ENCODE measurements around the gene NWD2. TPM values are rescaled to one million over a fixed set of nuclear protein-coding genes. Genes with fewer than 3 reads are reported as not detected.

Gene NWD2
- total and polyA plus RNA-seq, 9 donors, result under 0.01 to 0.29 (median 0.03) TPM; not detected in 2

DNA sequence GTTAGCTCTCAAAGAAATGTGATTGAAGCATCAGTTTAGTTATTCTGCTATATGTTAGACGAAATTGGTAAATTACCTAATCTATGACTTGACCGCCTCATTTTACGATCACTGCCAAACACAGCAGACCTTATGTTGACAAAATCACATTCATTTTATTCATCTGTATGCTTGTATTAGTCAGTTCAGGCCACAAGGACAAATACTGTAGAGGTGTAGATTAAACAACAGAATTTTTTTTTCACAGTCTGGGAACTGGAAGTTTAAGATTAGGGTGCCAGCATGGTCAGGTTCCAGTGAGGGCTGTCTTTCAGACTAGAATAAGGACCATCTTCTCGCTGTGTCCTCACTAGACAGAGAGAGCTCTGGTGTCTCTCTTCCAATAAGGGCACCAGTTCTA, 177.1 kb downstream of the NWD2 start:
- H3K9me3 ChIP-seq (replicated peaks; ENCODE audit: control insufficient read depth, low read depth, low read length), result no peaks in the 10 kb centered on the region
- H3K4me3 ChIP-seq (ENCODE audit: low read length), result no peak overlapping the region
- no peaks in the 10 kb centered on the region for H3K27me3 ChIP-seq (ENCODE audit: control insufficient read depth, insufficient read depth, low read length)
- H3K4me1 ChIP-seq (ENCODE audit: control insufficient read depth, insufficient read depth, low read length), result no peaks in the 10 kb centered on the region
- WGBS (ENCODE audit: insufficient coverage), result no CpG with 5 or more reads among the region's 4 CpGs
- no peaks in the 10 kb centered on the region for H3K36me3 ChIP-seq (ENCODE audit: control insufficient read depth, insufficient read depth, low read length)
- DNase-seq, result no peak
- no peak overlapping the region for H3K27ac ChIP-seq (ENCODE audit: low read length)

DNA sequence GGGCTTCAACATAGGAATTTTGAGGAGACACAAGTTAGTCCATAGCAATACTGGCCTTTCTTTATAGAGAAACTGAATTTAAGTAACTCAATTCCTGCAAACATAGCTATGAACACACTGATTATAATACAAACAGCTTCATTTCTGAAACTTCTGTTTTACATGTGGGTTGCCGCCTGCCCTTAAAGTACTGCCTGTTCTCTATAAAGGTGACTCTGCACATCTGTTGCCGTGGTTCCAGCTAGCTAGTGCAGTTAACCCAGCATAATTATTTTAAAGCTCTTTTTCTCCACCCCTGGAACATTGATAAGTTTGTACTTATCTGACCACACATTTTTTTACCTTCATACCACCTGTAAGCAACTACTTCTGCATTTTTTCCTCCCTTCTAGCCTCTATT, 177.6 kb downstream of the NWD2 start:
- H3K9me3 ChIP-seq (replicated peaks; ENCODE audit: control insufficient read depth, low read depth, low read length), result no peaks in the 10 kb centered on the region
- H3K36me3 ChIP-seq (ENCODE audit: control insufficient read depth, insufficient read depth, low read length), result no peaks in the 10 kb centered on the region
- H3K27me3 ChIP-seq (ENCODE audit: control insufficient read depth, insufficient read depth, low read length), result no peaks in the 10 kb centered on the region
- no peaks in the 10 kb centered on the region for H3K4me1 ChIP-seq (ENCODE audit: control insufficient read depth, insufficient read depth, low read length)
- no peak for DNase-seq
- H3K4me3 ChIP-seq (ENCODE audit: low read length), result no peak overlapping the region
- no peak overlapping the region for H3K27ac ChIP-seq (ENCODE audit: low read length)
- 95% methylated on average over 2 of the region's 2 CpGs for WGBS (ENCODE audit: insufficient coverage)

DNA sequence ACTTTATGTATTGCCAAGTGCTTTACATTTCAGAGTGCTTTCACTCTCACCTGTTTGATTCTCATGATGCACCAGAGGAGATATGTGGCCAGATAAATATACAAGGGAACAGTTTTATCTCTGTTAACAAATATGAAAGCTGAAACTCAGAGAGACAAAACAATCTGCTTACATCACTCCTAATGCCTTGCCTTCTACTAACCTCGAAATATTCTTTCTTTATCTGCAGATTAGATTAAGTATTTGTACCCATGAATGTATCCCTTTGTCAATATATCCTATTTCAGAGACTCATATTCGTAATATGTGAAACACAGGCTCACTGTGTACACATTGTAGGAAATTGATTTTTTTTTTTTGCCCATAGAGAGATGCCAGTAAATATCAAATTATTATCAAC, 178.1 kb downstream of the NWD2 start:
- H3K27ac ChIP-seq (ENCODE audit: low read length), result no peak overlapping the region
- no peaks in the 10 kb centered on the region for H3K9me3 ChIP-seq (replicated peaks; ENCODE audit: control insufficient read depth, low read depth, low read length)
- no peaks in the 10 kb centered on the region for H3K27me3 ChIP-seq (ENCODE audit: control insufficient read depth, insufficient read depth, low read length)
- no peak for DNase-seq
- no peaks in the 10 kb centered on the region for H3K36me3 ChIP-seq (ENCODE audit: control insufficient read depth, insufficient read depth, low read length)
- H3K4me3 ChIP-seq (ENCODE audit: low read length), result no peak overlapping the region
- H3K4me1 ChIP-seq (ENCODE audit: control insufficient read depth, insufficient read depth, low read length), result no peaks in the 10 kb centered on the region
- no CpG with 5 or more reads among the region's 2 CpGs for WGBS (ENCODE audit: insufficient coverage)

DNA sequence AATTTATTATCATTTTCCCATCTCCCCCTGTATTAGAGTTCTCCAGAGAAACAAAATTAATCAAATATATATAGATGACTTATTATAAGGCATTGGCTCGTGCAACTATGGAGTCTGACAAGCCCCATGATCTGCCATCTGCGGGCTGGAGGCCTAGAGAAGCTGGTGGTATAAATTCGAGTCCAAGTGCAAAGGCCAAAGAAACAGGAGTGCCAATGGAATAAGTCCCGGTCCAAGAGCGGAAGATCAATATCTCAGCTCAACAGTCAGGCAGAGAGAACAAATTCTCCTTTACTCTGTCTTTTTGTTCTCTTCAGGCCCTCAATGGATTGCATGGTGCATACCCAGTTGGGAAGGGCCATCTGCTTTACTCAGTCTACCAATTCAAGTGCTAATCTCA, 178.8 kb downstream of the NWD2 start:
- Histone ChIP-seq H3K9me3 (replicated peaks; ENCODE audit: control insufficient read depth, low read depth, low read length) (no peaks in the 10 kb centered on the region), H3K36me3 (ENCODE audit: control insufficient read depth, insufficient read depth, low read length) (no peaks in the 10 kb centered on the region), H3K27me3 (ENCODE audit: control insufficient read depth, insufficient read depth, low read length) (no peaks in the 10 kb centered on the region), H3K4me1 (ENCODE audit: control insufficient read depth, insufficient read depth, low read length) (no peaks in the 10 kb centered on the region), H3K4me3 (ENCODE audit: low read length) (no peak overlapping the region), H3K27ac (ENCODE audit: low read length) (no peak overlapping the region)
- DNase-seq, result no peak
- WGBS (ENCODE audit: insufficient coverage), result 88% methylated on average over 4 of the region's 5 CpGs

DNA sequence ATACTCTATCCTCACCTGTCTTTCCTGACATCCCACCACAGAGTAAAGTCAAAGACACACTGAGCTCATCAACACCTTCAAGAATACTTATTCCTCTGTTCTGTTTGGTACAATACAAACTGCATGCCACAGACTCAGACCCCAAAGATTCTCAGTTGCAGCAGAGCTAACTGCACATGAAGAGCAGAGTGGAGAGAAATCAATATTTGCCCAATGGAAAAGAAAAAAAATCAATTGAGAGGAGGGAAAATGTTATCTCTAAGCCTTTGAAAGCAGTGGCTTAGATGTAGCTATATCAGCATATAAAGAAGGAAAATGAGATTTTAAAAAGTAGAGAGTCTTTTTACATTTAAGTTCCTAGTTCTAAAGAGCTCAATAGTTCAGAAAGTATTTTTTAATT, 180.2 kb downstream of the NWD2 start:
- no peak overlapping the region for H3K4me3 ChIP-seq (ENCODE audit: low read length)
- H3K27me3 ChIP-seq (ENCODE audit: control insufficient read depth, insufficient read depth, low read length), result no peaks in the 10 kb centered on the region
- no peak overlapping the region for H3K27ac ChIP-seq (ENCODE audit: low read length)
- DNase-seq, result no peak
- no peaks in the 10 kb centered on the region for H3K36me3 ChIP-seq (ENCODE audit: control insufficient read depth, insufficient read depth, low read length)
- no peaks in the 10 kb centered on the region for H3K9me3 ChIP-seq (replicated peaks; ENCODE audit: control insufficient read depth, low read depth, low read length)
- no peaks in the 10 kb centered on the region for H3K4me1 ChIP-seq (ENCODE audit: control insufficient read depth, insufficient read depth, low read length)

DNA sequence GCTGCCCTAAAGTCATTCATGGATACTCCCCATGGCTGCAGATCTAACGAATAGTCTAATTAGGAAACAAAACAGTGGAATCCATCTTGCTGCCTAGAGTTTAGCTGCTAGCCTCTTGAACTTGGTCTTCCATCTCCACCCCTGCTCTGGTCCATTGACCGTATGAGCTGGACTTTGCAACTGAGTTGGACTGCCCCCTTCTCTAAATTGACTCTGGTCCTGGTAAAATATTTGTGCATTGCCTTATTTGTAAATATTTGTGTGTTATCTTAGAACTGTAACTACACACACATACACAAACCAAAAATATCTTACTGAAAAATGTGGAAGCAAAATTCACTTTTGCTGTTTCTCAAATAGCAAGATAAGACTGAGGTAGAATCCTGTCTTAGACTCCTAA, 181.3 kb downstream of the NWD2 start:
- H3K36me3 ChIP-seq (ENCODE audit: control insufficient read depth, insufficient read depth, low read length), result no peaks in the 10 kb centered on the region
- H3K27ac ChIP-seq (ENCODE audit: low read length), result no peak overlapping the region
- no peak overlapping the region for H3K4me3 ChIP-seq (ENCODE audit: low read length)
- no peaks in the 10 kb centered on the region for H3K9me3 ChIP-seq (replicated peaks; ENCODE audit: control insufficient read depth, low read depth, low read length)
- H3K4me1 ChIP-seq (ENCODE audit: control insufficient read depth, insufficient read depth, low read length), result no peaks in the 10 kb centered on the region
- no peaks in the 10 kb centered on the region for H3K27me3 ChIP-seq (ENCODE audit: control insufficient read depth, insufficient read depth, low read length)
- WGBS (ENCODE audit: insufficient coverage), result 60% methylated on average over 1 of the region's 2 CpGs
- DNase-seq, result no peak

DNA sequence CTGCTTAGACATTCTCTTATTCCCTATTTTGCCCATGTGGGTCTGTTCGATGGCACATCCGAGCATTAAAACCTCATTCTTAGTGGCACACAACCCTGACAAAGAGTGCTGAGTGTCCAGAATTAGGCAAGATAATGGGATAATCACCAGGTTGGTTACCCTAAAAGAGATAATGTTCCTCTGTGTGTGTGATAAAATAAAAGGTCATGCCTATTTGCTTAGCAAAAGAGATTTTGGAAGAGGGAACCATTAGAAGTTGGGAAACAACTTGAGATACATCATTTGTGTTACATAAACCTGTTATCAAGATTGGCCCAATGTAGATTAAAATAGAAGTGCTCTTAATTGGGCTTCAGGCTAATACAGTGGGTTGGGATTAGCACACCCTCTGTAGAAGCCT, 182.7 kb downstream of the NWD2 start:
- no CpG with 5 or more reads among the region's 2 CpGs for WGBS (ENCODE audit: insufficient coverage)
- no peak overlapping the region for H3K27ac ChIP-seq (ENCODE audit: low read length)
- H3K4me1 ChIP-seq (ENCODE audit: control insufficient read depth, insufficient read depth, low read length), result no peaks in the 10 kb centered on the region
- no peaks in the 10 kb centered on the region for H3K27me3 ChIP-seq (ENCODE audit: control insufficient read depth, insufficient read depth, low read length)
- DNase-seq, result no peak
- H3K9me3 ChIP-seq (replicated peaks; ENCODE audit: control insufficient read depth, low read depth, low read length), result no peaks in the 10 kb centered on the region
- H3K4me3 ChIP-seq (ENCODE audit: low read length), result no peak overlapping the region
- no peaks in the 10 kb centered on the region for H3K36me3 ChIP-seq (ENCODE audit: control insufficient read depth, insufficient read depth, low read length)

DNA sequence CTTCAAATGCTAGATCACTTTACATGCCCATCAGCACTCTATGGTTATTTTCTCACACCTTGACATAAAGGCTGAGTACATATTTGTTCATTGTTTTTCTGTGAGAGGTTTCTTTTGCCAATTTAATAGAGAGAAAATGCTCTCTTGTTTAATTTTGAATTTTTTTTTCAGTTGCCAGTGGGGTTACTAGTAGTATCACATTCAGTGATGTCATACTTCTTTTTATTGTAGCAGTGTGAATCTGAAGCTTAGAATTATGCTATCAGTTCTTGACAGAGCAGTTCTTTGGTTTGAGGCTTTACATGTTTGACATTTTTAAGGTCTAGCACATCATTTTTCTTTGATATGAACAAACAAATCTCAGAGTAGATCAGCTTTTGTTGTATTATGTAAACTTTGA, 185.4 kb downstream of the NWD2 start:
- H3K4me1 ChIP-seq (ENCODE audit: control insufficient read depth, insufficient read depth, low read length), result no peaks in the 10 kb centered on the region
- H3K27ac ChIP-seq (ENCODE audit: low read length), result no peak overlapping the region
- no peak for DNase-seq
- no peak overlapping the region for H3K4me3 ChIP-seq (ENCODE audit: low read length)
- H3K27me3 ChIP-seq (ENCODE audit: control insufficient read depth, insufficient read depth, low read length), result no peaks in the 10 kb centered on the region
- no peaks in the 10 kb centered on the region for H3K36me3 ChIP-seq (ENCODE audit: control insufficient read depth, insufficient read depth, low read length)
- H3K9me3 ChIP-seq (replicated peaks; ENCODE audit: control insufficient read depth, low read depth, low read length), result no peaks in the 10 kb centered on the region

DNA sequence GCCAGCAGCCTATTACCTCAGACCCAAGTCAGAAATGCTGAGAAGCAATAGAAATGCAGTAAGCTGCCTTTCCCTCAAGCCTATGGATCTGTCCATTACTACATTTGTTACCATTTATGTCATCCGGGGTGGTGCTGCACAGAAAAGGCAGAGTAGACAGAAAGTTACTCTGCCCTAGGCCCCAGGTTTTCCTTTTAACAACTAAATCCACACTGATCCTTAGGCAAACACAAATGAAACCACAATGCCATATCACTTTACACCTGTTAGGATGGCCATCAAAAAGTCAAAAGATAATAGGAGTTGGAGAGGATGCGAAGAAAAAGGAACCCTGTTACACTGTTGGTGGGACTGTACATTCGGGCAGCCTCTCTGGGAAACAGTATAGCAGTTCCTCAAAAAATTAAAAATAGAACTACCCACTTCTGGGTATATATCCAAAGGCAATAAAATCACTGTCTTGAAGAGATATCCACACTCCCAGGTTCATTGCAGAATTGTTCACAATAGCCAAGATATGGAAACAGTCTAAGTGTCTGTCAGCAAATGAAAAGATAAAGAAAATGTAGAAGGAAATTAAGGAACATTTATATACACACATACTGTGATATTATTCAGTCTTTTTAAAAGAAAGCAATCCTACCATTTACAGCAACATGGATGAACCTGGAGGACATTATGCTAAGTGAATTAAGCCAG, 186.3 kb downstream of the NWD2 start:
- Histone ChIP-seq H3K27me3 (ENCODE audit: control insufficient read depth, insufficient read depth, low read length) (no peaks in the 10 kb centered on the region), H3K9me3 (replicated peaks; ENCODE audit: control insufficient read depth, low read depth, low read length) (no peaks in the 10 kb centered on the region), H3K36me3 (ENCODE audit: control insufficient read depth, insufficient read depth, low read length) (no peaks in the 10 kb centered on the region), H3K27ac (ENCODE audit: low read length) (no peak overlapping the region), H3K4me3 (ENCODE audit: low read length) (no peak overlapping the region), H3K4me1 (ENCODE audit: control insufficient read depth, insufficient read depth, low read length) (no peaks in the 10 kb centered on the region)
- WGBS (ENCODE audit: insufficient coverage), result no CpG with 5 or more reads among the region's 3 CpGs
- DNase-seq, result no peak

DNA sequence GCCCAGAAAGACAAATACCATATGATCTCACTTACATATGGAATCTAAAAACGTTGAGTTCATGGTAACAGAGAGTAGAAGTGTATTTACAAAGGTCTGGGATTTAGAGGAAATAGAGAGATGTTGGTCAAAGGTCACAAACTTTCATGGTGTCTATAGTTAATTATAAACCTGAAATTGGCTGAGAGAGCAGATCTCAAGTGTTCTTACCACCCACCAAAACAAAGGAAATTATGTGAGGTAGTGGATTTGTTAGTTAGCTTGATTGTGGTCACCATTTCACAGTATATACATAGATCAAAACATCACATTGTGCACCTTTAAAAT, 186.8 kb downstream of the NWD2 start:
- no peak for DNase-seq
- no peaks in the 10 kb centered on the region for H3K4me1 ChIP-seq (ENCODE audit: control insufficient read depth, insufficient read depth, low read length)
- H3K4me3 ChIP-seq (ENCODE audit: low read length), result no peak overlapping the region
- no peaks in the 10 kb centered on the region for H3K36me3 ChIP-seq (ENCODE audit: control insufficient read depth, insufficient read depth, low read length)
- no peaks in the 10 kb centered on the region for H3K27me3 ChIP-seq (ENCODE audit: control insufficient read depth, insufficient read depth, low read length)
- no peaks in the 10 kb centered on the region for H3K9me3 ChIP-seq (replicated peaks; ENCODE audit: control insufficient read depth, low read depth, low read length)
- no peak overlapping the region for H3K27ac ChIP-seq (ENCODE audit: low read length)
- WGBS (ENCODE audit: insufficient coverage), result no CpG with 5 or more reads among the region's 1 CpG

DNA sequence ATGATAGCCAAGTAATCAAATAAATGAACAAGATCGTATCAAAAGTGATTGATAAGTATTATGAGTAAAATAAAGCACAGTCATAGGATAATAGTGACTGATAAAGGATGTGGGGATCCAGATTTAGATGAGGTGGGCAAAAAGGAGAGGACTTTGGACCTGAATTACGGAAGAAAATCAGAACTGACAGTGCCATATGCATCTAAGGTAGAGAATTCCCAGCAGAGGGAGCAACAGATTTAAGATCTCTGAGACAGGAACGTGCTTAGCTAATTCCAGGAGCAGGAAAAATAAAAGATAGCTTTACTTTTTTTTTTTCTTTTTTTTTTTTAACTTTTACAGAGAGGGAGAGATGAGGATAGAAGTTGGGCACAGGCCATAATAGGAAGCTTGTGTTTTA, 189.9 kb downstream of the NWD2 start:
- Histone ChIP-seq H3K4me1 (ENCODE audit: control insufficient read depth, insufficient read depth, low read length) (no peaks in the 10 kb centered on the region), H3K36me3 (ENCODE audit: control insufficient read depth, insufficient read depth, low read length) (no peaks in the 10 kb centered on the region), H3K27me3 (ENCODE audit: control insufficient read depth, insufficient read depth, low read length) (no peaks in the 10 kb centered on the region), H3K27ac (ENCODE audit: low read length) (no peak overlapping the region), H3K4me3 (ENCODE audit: low read length) (no peak overlapping the region), H3K9me3 (replicated peaks; ENCODE audit: control insufficient read depth, low read depth, low read length) (no peaks in the 10 kb centered on the region)
- WGBS (ENCODE audit: insufficient coverage), result 78% methylated on average over 1 of the region's 3 CpGs
- DNase-seq, result peak; percentile 6
